Measurements from ENCODE around the gene TTC23.
A peak's percentile ranks its signal among the peaks of the same experiment; 100 is the strongest.

The TTC23 gene

GRCh38 chr15:99149366-99149765, 100.0 kb downstream of the TTC23 start:
- no peaks in the 10 kb centered on the region for H4K20me1 ChIP-seq (ENCODE audit: insufficient read depth)
- H3K4me2 ChIP-seq: peak overlapping the region; percentile 88
- H3K36me3 ChIP-seq (ENCODE audit: insufficient read depth): no peaks in the 10 kb centered on the region
- H3K4me3 ChIP-seq (IDR thresholded peaks at IDR 0.05; ENCODE audit: insufficient read depth, low read depth, low read length): no peak overlapping the region
- H3K4me1 ChIP-seq (ENCODE audit: low read depth, poor library complexity, severe bottlenecking): peaks cover 72% of the 10 kb centered on the region
- H3K27me3 ChIP-seq (ENCODE audit: insufficient read depth, low read depth): no peaks in the 10 kb centered on the region
- H3K79me2 ChIP-seq (ENCODE audit: insufficient read depth, low read depth): no peaks in the 10 kb centered on the region
- peak overlapping the region; percentile 96 for H3K27ac ChIP-seq
- no peak for TF ChIP-seq CTCF (conservative IDR thresholded peaks at IDR 0.05; ENCODE audit: low read depth, low read length)
- peak overlapping the region; percentile 70 for H2AFZ ChIP-seq (ENCODE audit: low read depth)
- peak overlapping the region; percentile 55; the same call in 1 of the 2 replicates for H3K9ac ChIP-seq

- Histone ChIP-seq H3K9ac (peak overlapping the region; percentile 55; the same call in 1 of the 2 replicates), H3K27me3 (ENCODE audit: insufficient read depth, low read depth) (no peaks in the 10 kb centered on the region), H3K4me2 (peak overlapping the region; percentile 88), H3K4me3 (IDR thresholded peaks at IDR 0.05; ENCODE audit: insufficient read depth, low read depth, low read length) (no peak overlapping the region), H4K20me1 (ENCODE audit: insufficient read depth) (no peaks in the 10 kb centered on the region), H2AFZ (ENCODE audit: low read depth) (peak overlapping the region; percentile 70), H3K27ac (peak overlapping the region; percentile 96), H3K79me2 (ENCODE audit: insufficient read depth, low read depth) (no peaks in the 10 kb centered on the region), H3K4me1 (ENCODE audit: low read depth, poor library complexity, severe bottlenecking) (peaks cover 72% of the 10 kb centered on the region), H3K36me3 (ENCODE audit: insufficient read depth) (no peaks in the 10 kb centered on the region)
- no peak for TF ChIP-seq CTCF (conservative IDR thresholded peaks at IDR 0.05; ENCODE audit: low read depth, low read length)
These were observed 100.5 kb downstream of the TTC23 start for GRCh38 chr15:99148851-99149276.

- Histone ChIP-seq H3K36me3 (ENCODE audit: insufficient read depth) (no peaks in the 10 kb centered on the region), H3K79me2 (ENCODE audit: insufficient read depth, low read depth) (no peaks in the 10 kb centered on the region), H3K27ac (no peak overlapping the region), H3K9ac (no peak overlapping the region), H2AFZ (ENCODE audit: low read depth) (no peak overlapping the region), H3K4me2 (no peak overlapping the region), H3K27me3 (ENCODE audit: insufficient read depth, low read depth) (no peaks in the 10 kb centered on the region), H3K4me1 (ENCODE audit: low read depth, poor library complexity, severe bottlenecking) (peaks cover 73% of the 10 kb centered on the region), H3K4me3 (IDR thresholded peaks at IDR 0.05; ENCODE audit: insufficient read depth, low read depth, low read length) (no peak overlapping the region), H4K20me1 (ENCODE audit: insufficient read depth) (no peaks in the 10 kb centered on the region)
- no peak for TF ChIP-seq CTCF (conservative IDR thresholded peaks at IDR 0.05; ENCODE audit: low read depth, low read length)
These were observed 102.7 kb downstream of the TTC23 start for GRCh38 chr15:99146661-99147060.

GRCh38 chr15:99145778-99146177, 103.6 kb downstream of the TTC23 start:
- H3K4me3 ChIP-seq (IDR thresholded peaks at IDR 0.05; ENCODE audit: insufficient read depth, low read depth, low read length): no peak overlapping the region
- no peak overlapping the region for H2AFZ ChIP-seq (ENCODE audit: low read depth)
- peaks cover 66% of the 10 kb centered on the region for H3K4me1 ChIP-seq (ENCODE audit: low read depth, poor library complexity, severe bottlenecking)
- no peaks in the 10 kb centered on the region for H3K79me2 ChIP-seq (ENCODE audit: insufficient read depth, low read depth)
- H3K27me3 ChIP-seq (ENCODE audit: insufficient read depth, low read depth): no peaks in the 10 kb centered on the region
- H3K27ac ChIP-seq: no peak overlapping the region
- no peak overlapping the region for H3K9ac ChIP-seq
- H3K4me2 ChIP-seq: no peak overlapping the region
- TF ChIP-seq CTCF (conservative IDR thresholded peaks at IDR 0.05; ENCODE audit: low read depth, low read length): no peak
- H4K20me1 ChIP-seq (ENCODE audit: insufficient read depth): no peaks in the 10 kb centered on the region
- H3K36me3 ChIP-seq (ENCODE audit: insufficient read depth): no peaks in the 10 kb centered on the region

Measured in KMS-11 (cell line).